CD4-positive, alpha-beta T cell treated with Interleukin-21 for 1 hour (primary cell): ENCODE measurements around the gene ADPRHL1.

ENCODE experiments used
- DNase-seq: peaks from one replicate; pipeline ENCODE4 v3.0.0-alpha.2; 2020

The ADPRHL1 gene

GRCh38 chr13:113430378-113431110 lies 22.7 kb downstream of the ADPRHL1 start:
- no peak for DNase-seq

- no peak for DNase-seq
These were observed 23.7 kb downstream of the ADPRHL1 start for GRCh38 chr13:113429608-113429985.

GRCh38 chr13:113428871-113429607 lies 24.2 kb downstream of the ADPRHL1 start:
- no peak for DNase-seq

GRCh38 chr13:113428469-113428865 lies 24.8 kb downstream of the ADPRHL1 start:
- no peak for DNase-seq

- DNase-seq: no peak
These were observed 25.5 kb downstream of the ADPRHL1 start for GRCh38 chr13:113427562-113428468.

- DNase-seq: no peak
These were observed 26.7 kb downstream of the ADPRHL1 start for GRCh38 chr13:113426591-113426986.

GRCh38 chr13:113425941-113426590 lies 27.2 kb downstream of the ADPRHL1 start:
- DNase-seq: no peak

- DNase-seq: no peak
These were observed 29.6 kb downstream of the ADPRHL1 start for GRCh38 chr13:113423520-113424163.

GRCh38 chr13:113422807-113423519 lies 30.3 kb downstream of the ADPRHL1 start:
- DNase-seq: no peak

- no peak for DNase-seq
These were observed 31.5 kb downstream of the ADPRHL1 start for GRCh38 chr13:113421673-113422270.

- no peak for DNase-seq
These were observed 32.3 kb downstream of the ADPRHL1 start for GRCh38 chr13:113420833-113421600.

- DNase-seq: no peak
These were observed 33.1 kb downstream of the ADPRHL1 start for GRCh38 chr13:113420232-113420631.

GRCh38 chr13:113419531-113420193 lies 33.6 kb downstream of the ADPRHL1 start:
- DNase-seq: no peak

- no peak for DNase-seq
These were observed 34.6 kb downstream of the ADPRHL1 start for GRCh38 chr13:113418722-113419049.

- DNase-seq: no peak
These were observed 35.2 kb downstream of the ADPRHL1 start for GRCh38 chr13:113417836-113418721.

- DNase-seq: no peak
These were observed 36.1 kb downstream of the ADPRHL1 start for GRCh38 chr13:113417008-113417751.

- no peak for DNase-seq
These were observed 37.5 kb downstream of the ADPRHL1 start for GRCh38 chr13:113415825-113416224.

GRCh38 chr13:113415032-113415431 lies 38.3 kb downstream of the ADPRHL1 start:
- no peak for DNase-seq
